Breast epithelium (tissue), 3 donors: Measurements from ENCODE around the gene HNRNPUL2.

Experiments
- POLR2A ChIP-seq: fragments of 450-650 bp; IDR thresholded peaks from one replicate; pipeline ENCODE4 v1.6.1; 2016; ENCODE audit warnings: antibody characterized with exemption, mild to moderate bottlenecking, moderate library complexity
- TF ChIP-seq, protein P1 (sequence below), 3 donors: fragments of 450-650 bp; IDR thresholded peaks; one replicate each; pipeline ENCODE4 v1.5.1; 2016 to 2017; ENCODE audit warnings: antibody characterized with exemption in 3 of 3, mild to moderate bottlenecking in 3 of 3, moderate library complexity in 3 of 3

DNA sequence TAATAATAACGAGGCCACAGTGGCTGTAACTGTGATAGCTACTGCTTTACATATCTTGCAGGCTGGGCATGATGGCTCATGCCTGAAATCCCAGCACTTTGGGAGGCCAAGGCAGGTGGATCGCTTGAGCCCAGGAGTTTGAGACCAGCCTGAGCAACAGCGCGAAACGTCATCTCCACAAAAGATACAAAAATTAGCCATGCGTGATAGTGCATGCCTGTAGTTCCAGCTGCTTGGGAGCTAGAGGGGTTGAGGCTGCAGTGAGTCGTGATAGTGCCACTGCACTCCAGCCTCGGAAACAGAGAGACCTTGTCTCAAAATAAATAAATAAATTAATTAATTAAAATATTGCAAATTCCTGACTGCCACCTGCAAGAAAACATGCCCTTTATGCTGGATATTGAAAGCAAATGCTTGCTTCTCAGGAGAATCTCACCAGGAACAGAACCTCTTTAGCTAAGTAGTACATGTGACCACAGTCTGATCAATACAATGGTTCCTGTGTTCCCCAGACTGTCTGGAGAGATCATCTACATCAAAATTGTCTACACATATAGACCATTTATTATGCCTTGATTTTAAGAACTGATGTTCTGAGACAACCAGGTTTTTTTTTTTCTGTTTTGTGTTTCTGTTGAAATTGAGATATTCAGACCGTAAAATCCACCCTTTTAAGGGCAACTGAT is 20.4 kb upstream of the HNRNPUL2 start:
- TF ChIP-seq, protein P1, sequence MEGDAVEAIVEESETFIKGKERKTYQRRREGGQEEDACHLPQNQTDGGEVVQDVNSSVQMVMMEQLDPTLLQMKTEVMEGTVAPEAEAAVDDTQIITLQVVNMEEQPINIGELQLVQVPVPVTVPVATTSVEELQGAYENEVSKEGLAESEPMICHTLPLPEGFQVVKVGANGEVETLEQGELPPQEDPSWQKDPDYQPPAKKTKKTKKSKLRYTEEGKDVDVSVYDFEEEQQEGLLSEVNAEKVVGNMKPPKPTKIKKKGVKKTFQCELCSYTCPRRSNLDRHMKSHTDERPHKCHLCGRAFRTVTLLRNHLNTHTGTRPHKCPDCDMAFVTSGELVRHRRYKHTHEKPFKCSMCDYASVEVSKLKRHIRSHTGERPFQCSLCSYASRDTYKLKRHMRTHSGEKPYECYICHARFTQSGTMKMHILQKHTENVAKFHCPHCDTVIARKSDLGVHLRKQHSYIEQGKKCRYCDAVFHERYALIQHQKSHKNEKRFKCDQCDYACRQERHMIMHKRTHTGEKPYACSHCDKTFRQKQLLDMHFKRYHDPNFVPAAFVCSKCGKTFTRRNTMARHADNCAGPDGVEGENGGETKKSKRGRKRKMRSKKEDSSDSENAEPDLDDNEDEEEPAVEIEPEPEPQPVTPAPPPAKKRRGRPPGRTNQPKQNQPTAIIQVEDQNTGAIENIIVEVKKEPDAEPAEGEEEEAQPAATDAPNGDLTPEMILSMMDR (IDR thresholded peaks at IDR 0.05), result no peak
- TF ChIP-seq POLR2A, result no peak
